Neural cell (in vitro differentiated cells): ENCODE measurements around the gene TTC9C. TPM values are rescaled to one million over a fixed set of nuclear protein-coding genes. Genes with fewer than 3 reads are reported as not detected.

Experiments used
- H2AFZ ChIP-seq: fragments of 200-600, 300-800 bp; sonication (generic), shearing (Covaris generic); 2 replicates; pipeline ENCODE4 v1.6.0; 2014; ENCODE audit warnings: low read depth, mild to moderate bottlenecking, antibody characterized with exemption, low read length, moderate library complexity
- H3F3A ChIP-seq: fragments of 200-600 bp; shearing (Covaris generic); 2 replicates; pipeline ENCODE4 v1.6.1; 2016; ENCODE audit warnings: mild to moderate bottlenecking, moderate library complexity, mixed read lengths, antibody characterized with exemption, low read length; ENCODE audit not compliant: insufficient read depth, poor library complexity, severe bottlenecking
- H3K27ac ChIP-seq: fragments of 200-600, 300-800 bp; sonication (generic), shearing (Covaris generic); 2 replicates; pipeline ENCODE4 v1.5.1; 2014; ENCODE audit warnings: mild to moderate bottlenecking, low read length, moderate library complexity
- H3K27me3 ChIP-seq: fragments of 300-800, 200-600 bp; sonication (generic), shearing (Covaris generic); 2 replicates; pipeline ENCODE4 v1.6.0; 2014; ENCODE audit warnings: mild to moderate bottlenecking, low read depth, low read length, moderate library complexity; ENCODE audit not compliant: insufficient read depth
- H3K36me3 ChIP-seq: fragments of 300-800, 200-600 bp; sonication (generic), shearing (Covaris generic); 2 replicates; pipeline ENCODE4 v1.5.1; 2014; ENCODE audit warnings: mild to moderate bottlenecking, antibody characterized with exemption, low read length, moderate library complexity; ENCODE audit not compliant: insufficient read depth
- H3K4me2 ChIP-seq: fragments of 300-800, 200-600 bp; sonication (generic), shearing (Covaris generic); 2 replicates; pipeline ENCODE4 v1.6.0; 2014; ENCODE audit warnings: mild to moderate bottlenecking, low read length
- H3K4me3 ChIP-seq: fragments of 300-800, 200-600 bp; sonication (generic), shearing (Covaris generic); 2 replicates; pipeline ENCODE4 v1.5.1; 2014; ENCODE audit warnings: mild to moderate bottlenecking, low read length, moderate library complexity
- H3K79me2 ChIP-seq: fragments of 200-600 bp; shearing (Covaris generic); replicated peaks from 2 replicates; pipeline ENCODE4 v1.6.0; 2014; ENCODE audit warnings: mild to moderate bottlenecking, low read length, moderate library complexity; ENCODE audit not compliant: insufficient read depth
- H3K9ac ChIP-seq: fragments of 300-800, 200-600 bp; sonication (generic), shearing (Covaris generic); 2 replicates; pipeline ENCODE4 v1.6.1; 2016; ENCODE audit warnings: mild to moderate bottlenecking, low read length, mixed read lengths
- H3K9me2 ChIP-seq: fragments of 200-600 bp; shearing (Covaris generic); 2 replicates; pipeline ENCODE4 v1.6.1; 2016; ENCODE audit warnings: mild to moderate bottlenecking, low read length, mixed read lengths; ENCODE audit not compliant: insufficient read depth
- H3K9me3 ChIP-seq: fragments of 200-600, 300-800 bp; sonication (generic), shearing (Covaris generic); 2 replicates; pipeline ENCODE4 v1.6.1; 2016; ENCODE audit warnings: mild to moderate bottlenecking, mixed run types, low read length, moderate library complexity, mixed read lengths
- H4K20me1 ChIP-seq: fragments of 200-600 bp; shearing (Covaris generic); 2 replicates; pipeline ENCODE4 v1.6.1; 2016; ENCODE audit warnings: mild to moderate bottlenecking, mixed run types; ENCODE audit not compliant: insufficient read depth
- CTCF ChIP-seq: fragments of 450-650 bp; IDR thresholded peaks from 2 replicates; pipeline ENCODE4 v1.5.1; 2014; ENCODE audit warnings: antibody characterized with exemption, mild to moderate bottlenecking, moderate library complexity; ENCODE audit not compliant: poor library complexity, severe bottlenecking
- EP300 ChIP-seq: fragments of 450-650 bp; conservative IDR thresholded peaks from 2 replicates; pipeline ENCODE4 v1.6.1; 2014; ENCODE audit warnings: antibody characterized with exemption, mild to moderate bottlenecking, moderate library complexity; ENCODE audit not compliant: poor library complexity, severe bottlenecking
- EZH2 ChIP-seq: fragments of 200-600, 300-800 bp; shearing (Covaris generic), sonication (generic); IDR thresholded peaks from 2 replicates; pipeline ENCODE4 v1.6.1; 2014; ENCODE audit warnings: antibody characterized with exemption, low read length, borderline replicate concordance, mild to moderate bottlenecking; ENCODE audit not compliant: insufficient read depth, poor library complexity, severe bottlenecking
- MXI1 ChIP-seq: fragments of 450-650 bp; conservative IDR thresholded peaks from 2 replicates; pipeline ENCODE4 v1.6.1; 2014; ENCODE audit warnings: antibody characterized with exemption, mild to moderate bottlenecking; ENCODE audit not compliant: poor library complexity, severe bottlenecking
- POLR2AphosphoS5 ChIP-seq: IDR thresholded peaks from 2 replicates; pipeline ENCODE4 v1.6.1; 2012
- RAD21 ChIP-seq: fragments of 450-650 bp; conservative IDR thresholded peaks from 2 replicates; pipeline ENCODE4 v1.6.1; 2014; ENCODE audit warnings: antibody characterized with exemption, mild to moderate bottlenecking, moderate library complexity
- REST ChIP-seq: IDR thresholded peaks from 2 replicates; pipeline ENCODE4 v1.6.1; 2012; ENCODE audit warnings: borderline replicate concordance
- SMC3 ChIP-seq: fragments of 450-650 bp; conservative IDR thresholded peaks from 2 replicates; pipeline ENCODE4 v1.6.1; 2014; ENCODE audit warnings: antibody characterized with exemption, mild to moderate bottlenecking, moderate library complexity; ENCODE audit not compliant: poor library complexity
- TAF1 ChIP-seq: IDR thresholded peaks from 2 replicates; pipeline ENCODE4 v1.6.1; 2012; ENCODE audit warnings: low read depth
- polyA minus RNA-seq: library from RNA; depleted of rRNA, polyadenylated mRNA; stranded (reverse); fragments of >200 nt; gene quantifications from 2 replicates; pipeline ENCODE4 v1.2.3, GENCODE V29; 2014
- polyA plus RNA-seq: library from polyadenylated mRNA; depleted of rRNA; stranded (reverse); fragments of >200 nt; gene quantifications from 2 replicates; pipeline ENCODE4 v1.2.3, GENCODE V29; 2014

The TTC9C gene
- polyA plus RNA-seq (48.6 and 55.2 TPM in 2 replicates), polyA minus RNA-seq (40.4 and 50.6 TPM in 2 replicates)

- peak within 1 kb of the TSS; percentile 75 for H3K9ac ChIP-seq
- peaks cover 5% of the 10 kb centered on the region for H3F3A ChIP-seq
- no peaks in the 10 kb centered on the region for H3K36me3 ChIP-seq
- peak within 1 kb of the TSS; percentile 93 for H3K27ac ChIP-seq
- H3K9me2 ChIP-seq: no peaks in the 10 kb centered on the region
- H4K20me1 ChIP-seq: peaks cover 3% of the 10 kb centered on the region
- peaks cover 42% of the 10 kb centered on the region for H3K79me2 ChIP-seq
- H2AFZ ChIP-seq: peak within 1 kb of the TSS; percentile 81
- H3K27me3 ChIP-seq: no peaks in the 10 kb centered on the region
- peak; percentile 25 for TF ChIP-seq REST
- peak; percentile 70 for TF ChIP-seq POLR2AphosphoS5
- TF ChIP-seq RAD21: peak; percentile 28
- no peak for TF ChIP-seq EZH2
- TF ChIP-seq MXI1: peak; percentile 87
- TF ChIP-seq TAF1: no peak
- H3K9me3 ChIP-seq: no peaks in the 10 kb centered on the region
- peak within 1 kb of the TSS; percentile 83 for H3K4me3 ChIP-seq
- peak within 1 kb of the TSS; percentile 94 for H3K4me2 ChIP-seq
These were observed at the start of gene TTC9C for GRCh38 chr11:62728171-62728988. TSS of gene TTC9C (plus strand) at chr11:62728486. CDS start at chr11:62728849, 363 bp downstream.

- peaks cover 8% of the 10 kb centered on the region for H3K79me2 ChIP-seq
- H3F3A ChIP-seq: no peaks in the 10 kb centered on the region
- no peaks in the 10 kb centered on the region for H3K9me2 ChIP-seq
- no peaks in the 10 kb centered on the region for H3K27me3 ChIP-seq
- H3K4me2 ChIP-seq: peak within 1 kb of the TSS; percentile 91
- H3K4me3 ChIP-seq: peak within 1 kb of the TSS; percentile 79
- H2AFZ ChIP-seq: peak within 1 kb of the TSS; percentile 60
- H3K27ac ChIP-seq: peak within 1 kb of the TSS; percentile 69
- H3K36me3 ChIP-seq: no peaks in the 10 kb centered on the region
- TF ChIP-seq CTCF (no peak), SMC3 (peak; percentile 41), EZH2 (no peak), MXI1 (peak; percentile 83), TAF1 (peak; percentile 55), RAD21 (peak; percentile 25), POLR2AphosphoS5 (peak; percentile 91), EP300 (peak; percentile 38), REST (peak; percentile 74)
- no peaks in the 10 kb centered on the region for H4K20me1 ChIP-seq
- peak within 1 kb of the TSS; percentile 84 for H3K9ac ChIP-seq
- H3K9me3 ChIP-seq: no peaks in the 10 kb centered on the region
These were observed 49.3 kb upstream of the TTC9C start, which contains the start of gene UBXN1 for GRCh38 chr11:62678770-62679696. TSS of gene UBXN1 (minus strand) at chr11:62679073. CDS start at chr11:62678923, 150 bp downstream.
